ENCODE measurements around the gene PTPN2. TPM values are rescaled to one million over a fixed set of nuclear protein-coding genes. Genes with fewer than 3 reads are reported as not detected.

PTPN2 gene
- total RNA-seq, 2 donors from 2014 or later = 22.7 to 34.2 TPM

GRCh38 chr18:12828116-12829051, 55.7 kb downstream of the PTPN2 start:
- H3K4me3 ChIP-seq = no peak overlapping the region
- intact Hi-C loops (cut with DNase I) = no loop called here
- H3K4me1 ChIP-seq = no peaks in the 10 kb centered on the region
- H3K9me3 ChIP-seq = no peaks in the 10 kb centered on the region
- ATAC-seq (no peak), DNase-seq (no peak)
- H3K27ac ChIP-seq = no peak overlapping the region
- 95 to 98% methylated on average over 4 of the region's 4 CpGs for WGBS, 2 donors
- no peaks in the 10 kb centered on the region for H3K27me3 ChIP-seq
- TF ChIP-seq CTCF (IDR thresholded peaks at IDR 0.05) = no peak
- no peak for TF ChIP-seq POLR2A (IDR thresholded peaks at IDR 0.05)
- peaks cover 0 to 7% of the 10 kb centered on the region in 2 donors for H3K36me3 ChIP-seq (replicated peaks in 1 of 2; ENCODE audit: insufficient read depth in 1 of 2, low read depth in 2 of 2)

GRCh38 chr18:12827588-12827987, 56.4 kb downstream of the PTPN2 start:
- no peaks in the 10 kb centered on the region for H3K4me1 ChIP-seq
- no peaks in the 10 kb centered on the region for H3K9me3 ChIP-seq
- H3K4me3 ChIP-seq = no peak overlapping the region
- no peak for DNase-seq
- no peak for ATAC-seq
- WGBS, 2 donors = 94 to 95% methylated on average over 3 of the region's 3 CpGs
- intact Hi-C loops (cut with DNase I) = no loop called here
- H3K36me3 ChIP-seq (replicated peaks in 1 of 2; ENCODE audit: insufficient read depth in 1 of 2, low read depth in 2 of 2) = peaks cover 0 to 9% of the 10 kb centered on the region in 2 donors
- H3K27ac ChIP-seq = no peak overlapping the region
- TF ChIP-seq POLR2A (IDR thresholded peaks at IDR 0.05) (no peak), CTCF (IDR thresholded peaks at IDR 0.05) (no peak)
- no peaks in the 10 kb centered on the region for H3K27me3 ChIP-seq

- ATAC-seq = no peak
Measured at GRCh38 chr18:12825230-12825629, 58.8 kb downstream of the PTPN2 start.

GRCh38 chr18:12823892-12824291, 60.1 kb downstream of the PTPN2 start:
- TF ChIP-seq CTCF (IDR thresholded peaks at IDR 0.05) (no peak), POLR2A (IDR thresholded peaks at IDR 0.05) (no peak)
- intact Hi-C loops (cut with DNase I) = no loop called here
- H3K27ac ChIP-seq = no peak overlapping the region
- DNase-seq (no peak), ATAC-seq (no peak)
- no peak overlapping the region for H3K4me3 ChIP-seq
- WGBS, 2 donors = 90 to 92% methylated on average over 2 of the region's 2 CpGs
- no peaks in the 10 kb centered on the region for H3K4me1 ChIP-seq
- H3K9me3 ChIP-seq = no peaks in the 10 kb centered on the region
- H3K36me3 ChIP-seq (replicated peaks in 1 of 2; ENCODE audit: insufficient read depth in 1 of 2, low read depth in 2 of 2) = peaks cover 0 to 7% of the 10 kb centered on the region in 2 donors
- no peaks in the 10 kb centered on the region for H3K27me3 ChIP-seq

More at GRCh38 chr18:12825230-12825629, 58.8 kb downstream of the PTPN2 start:
- Histone ChIP-seq H3K27ac (no peak overlapping the region), H3K27me3 (no peaks in the 10 kb centered on the region), H3K9me3 (no peaks in the 10 kb centered on the region), H3K4me1 (no peaks in the 10 kb centered on the region), H3K36me3 (replicated peaks in 1 of 2; ENCODE audit: insufficient read depth in 1 of 2, low read depth in 2 of 2) (peaks cover 0 to 7% of the 10 kb centered on the region in 2 donors), H3K4me3 (no peak overlapping the region)
- 96 to 97% methylated on average over 2 of the region's 2 CpGs for WGBS, 2 donors
- no peak for TF ChIP-seq CTCF (IDR thresholded peaks at IDR 0.05)
- TF ChIP-seq POLR2A (IDR thresholded peaks at IDR 0.05) = no peak
- DNase-seq = no peak
- intact Hi-C loops (cut with DNase I) = no loop called here
